ENCODE measurements around the gene CD81.

The CD81 gene

GRCh38 chr11:2390091-2390724 is 13.1 kb downstream of the CD81 start:
- Histone ChIP-seq H3K36me3 (ENCODE audit: control insufficient read depth, insufficient read depth, low read length) (peaks cover 2% of the 10 kb centered on the region), H3K4me1 (ENCODE audit: control insufficient read depth, insufficient read depth, low read length) (peaks cover 57% of the 10 kb centered on the region), H3K27me3 (ENCODE audit: control insufficient read depth, insufficient read depth, low read length) (no peaks in the 10 kb centered on the region), H3K27ac (ENCODE audit: low read depth, low read length) (peak overlapping the region; percentile 92), H3K9ac (ENCODE audit: low read length) (peak overlapping the region; percentile 45), H3K4me3 (ENCODE audit: low read length) (peak overlapping the region; percentile 46)

GRCh38 chr11:2390725-2391151 is 13.6 kb downstream of the CD81 start:
- H3K4me1 ChIP-seq (ENCODE audit: control insufficient read depth, insufficient read depth, low read length) = peaks cover 56% of the 10 kb centered on the region
- no peak overlapping the region for H3K9ac ChIP-seq (ENCODE audit: low read length)
- peaks cover 7% of the 10 kb centered on the region for H3K36me3 ChIP-seq (ENCODE audit: control insufficient read depth, insufficient read depth, low read length)
- peak overlapping the region; percentile 92 for H3K27ac ChIP-seq (ENCODE audit: low read depth, low read length)
- H3K27me3 ChIP-seq (ENCODE audit: control insufficient read depth, insufficient read depth, low read length) = no peaks in the 10 kb centered on the region
- H3K4me3 ChIP-seq (ENCODE audit: low read length) = peak overlapping the region; percentile 46

- Histone ChIP-seq H3K4me1 (ENCODE audit: control insufficient read depth, insufficient read depth, low read length) (peaks cover 50% of the 10 kb centered on the region), H3K9ac (ENCODE audit: low read length) (no peak overlapping the region), H3K4me3 (ENCODE audit: low read length) (no peak overlapping the region), H3K27me3 (ENCODE audit: control insufficient read depth, insufficient read depth, low read length) (no peaks in the 10 kb centered on the region), H3K36me3 (ENCODE audit: control insufficient read depth, insufficient read depth, low read length) (peaks cover 8% of the 10 kb centered on the region), H3K27ac (ENCODE audit: low read depth, low read length) (peak overlapping the region; percentile 92)
These were observed 14.3 kb downstream of the CD81 start for GRCh38 chr11:2391181-2391975.

- Histone ChIP-seq H3K9ac (ENCODE audit: low read length) (no peak overlapping the region), H3K4me3 (ENCODE audit: low read length) (no peak overlapping the region), H3K27ac (ENCODE audit: low read depth, low read length) (peak overlapping the region; percentile 92), H3K36me3 (ENCODE audit: control insufficient read depth, insufficient read depth, low read length) (peaks cover 16% of the 10 kb centered on the region), H3K4me1 (ENCODE audit: control insufficient read depth, insufficient read depth, low read length) (peaks cover 41% of the 10 kb centered on the region), H3K27me3 (ENCODE audit: control insufficient read depth, insufficient read depth, low read length) (no peaks in the 10 kb centered on the region)
These were observed 15.3 kb downstream of the CD81 start for GRCh38 chr11:2392241-2392959.

GRCh38 chr11:2393111-2393868 is 16.2 kb downstream of the CD81 start:
- Histone ChIP-seq H3K9ac (ENCODE audit: low read length) (no peak overlapping the region), H3K27me3 (ENCODE audit: control insufficient read depth, insufficient read depth, low read length) (no peaks in the 10 kb centered on the region), H3K4me1 (ENCODE audit: control insufficient read depth, insufficient read depth, low read length) (peaks cover 34% of the 10 kb centered on the region), H3K36me3 (ENCODE audit: control insufficient read depth, insufficient read depth, low read length) (peaks cover 16% of the 10 kb centered on the region), H3K4me3 (ENCODE audit: low read length) (no peak overlapping the region), H3K27ac (ENCODE audit: low read depth, low read length) (peak overlapping the region; percentile 92)

- Histone ChIP-seq H3K9ac (ENCODE audit: low read length) (no peak overlapping the region), H3K27me3 (ENCODE audit: control insufficient read depth, insufficient read depth, low read length) (no peaks in the 10 kb centered on the region), H3K4me3 (ENCODE audit: low read length) (no peak overlapping the region), H3K27ac (ENCODE audit: low read depth, low read length) (peak overlapping the region; percentile 92), H3K36me3 (ENCODE audit: control insufficient read depth, insufficient read depth, low read length) (peaks cover 16% of the 10 kb centered on the region), H3K4me1 (ENCODE audit: control insufficient read depth, insufficient read depth, low read length) (peaks cover 28% of the 10 kb centered on the region)
These were observed 17.1 kb downstream of the CD81 start for GRCh38 chr11:2393941-2394817.

GRCh38 chr11:2394818-2395105 is 17.7 kb downstream of the CD81 start:
- no peaks in the 10 kb centered on the region for H3K27me3 ChIP-seq (ENCODE audit: control insufficient read depth, insufficient read depth, low read length)
- H3K9ac ChIP-seq (ENCODE audit: low read length) = no peak overlapping the region
- peaks cover 16% of the 10 kb centered on the region for H3K36me3 ChIP-seq (ENCODE audit: control insufficient read depth, insufficient read depth, low read length)
- H3K4me3 ChIP-seq (ENCODE audit: low read length) = no peak overlapping the region
- no peak overlapping the region for H3K27ac ChIP-seq (ENCODE audit: low read depth, low read length)
- peaks cover 29% of the 10 kb centered on the region for H3K4me1 ChIP-seq (ENCODE audit: control insufficient read depth, insufficient read depth, low read length)

- Histone ChIP-seq H3K4me1 (ENCODE audit: control insufficient read depth, insufficient read depth, low read length) (peaks cover 25% of the 10 kb centered on the region), H3K36me3 (ENCODE audit: control insufficient read depth, insufficient read depth, low read length) (peaks cover 16% of the 10 kb centered on the region), H3K9ac (ENCODE audit: low read length) (no peak overlapping the region), H3K27ac (ENCODE audit: low read depth, low read length) (peak overlapping the region; percentile 39), H3K27me3 (ENCODE audit: control insufficient read depth, insufficient read depth, low read length) (no peaks in the 10 kb centered on the region), H3K4me3 (ENCODE audit: low read length) (no peak overlapping the region)
These were observed 18.2 kb downstream of the CD81 start for GRCh38 chr11:2395211-2395730.

GRCh38 chr11:2395856-2396255 is 18.7 kb downstream of the CD81 start:
- H3K27ac ChIP-seq (ENCODE audit: low read depth, low read length) = no peak overlapping the region
- no peaks in the 10 kb centered on the region for H3K27me3 ChIP-seq (ENCODE audit: control insufficient read depth, insufficient read depth, low read length)
- no peak overlapping the region for H3K9ac ChIP-seq (ENCODE audit: low read length)
- peaks cover 21% of the 10 kb centered on the region for H3K4me1 ChIP-seq (ENCODE audit: control insufficient read depth, insufficient read depth, low read length)
- peaks cover 17% of the 10 kb centered on the region for H3K36me3 ChIP-seq (ENCODE audit: control insufficient read depth, insufficient read depth, low read length)
- H3K4me3 ChIP-seq (ENCODE audit: low read length) = no peak overlapping the region

DNA sequence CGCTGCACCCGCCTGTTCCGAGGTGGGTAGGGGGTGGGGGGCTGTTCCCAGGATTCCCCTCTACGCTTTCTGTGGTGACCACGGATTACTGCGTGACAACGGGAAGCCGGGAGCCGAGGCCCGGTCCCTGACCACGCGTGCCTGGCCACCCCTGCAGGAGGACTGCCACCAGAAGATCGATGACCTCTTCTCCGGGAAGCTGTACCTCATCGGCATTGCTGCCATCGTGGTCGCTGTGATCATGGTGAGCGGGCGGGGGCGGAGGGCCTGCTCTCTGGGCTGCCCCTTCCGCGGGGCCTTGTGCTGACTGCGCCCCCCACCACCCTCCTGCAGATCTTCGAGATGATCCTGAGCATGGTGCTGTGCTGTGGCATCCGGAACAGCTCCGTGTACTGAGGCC is 19.4 kb downstream of the CD81 start:
- Histone ChIP-seq H3K4me3 (ENCODE audit: low read length) (no peak overlapping the region), H3K36me3 (ENCODE audit: control insufficient read depth, insufficient read depth, low read length) (peaks cover 19% of the 10 kb centered on the region), H3K9ac (ENCODE audit: low read length) (no peak overlapping the region), H3K27me3 (ENCODE audit: control insufficient read depth, insufficient read depth, low read length) (no peaks in the 10 kb centered on the region), H3K4me1 (ENCODE audit: control insufficient read depth, insufficient read depth, low read length) (peaks cover 17% of the 10 kb centered on the region), H3K27ac (ENCODE audit: low read depth, low read length) (no peak overlapping the region)

GRCh38 chr11:2397005-2397404 is 19.9 kb downstream of the CD81 start:
- Histone ChIP-seq H3K4me3 (ENCODE audit: low read length) (no peak overlapping the region), H3K36me3 (ENCODE audit: control insufficient read depth, insufficient read depth, low read length) (peaks cover 21% of the 10 kb centered on the region), H3K27me3 (ENCODE audit: control insufficient read depth, insufficient read depth, low read length) (no peaks in the 10 kb centered on the region), H3K4me1 (ENCODE audit: control insufficient read depth, insufficient read depth, low read length) (peaks cover 20% of the 10 kb centered on the region), H3K27ac (ENCODE audit: low read depth, low read length) (no peak overlapping the region), H3K9ac (ENCODE audit: low read length) (no peak overlapping the region)
